RWPE2 (cell line): Measurements from ENCODE around the gene SHMT2.

Source experiments
- ATAC-seq: fragments of 200-7000 bp; cut with Tn5 transposase; 3 replicates; pipeline ENCODE4 v1.9.1; 2021; ENCODE audit warnings: low read depth
- DNase-seq: peaks from one replicate; pipeline ENCODE4 v3.0.0-alpha.2; 2020; ENCODE audit warnings: low spot score
- H3K27ac ChIP-seq: fragments of 450-650 bp; 2 replicates; pipeline ENCODE4 v1.5.1; 2017; ENCODE audit warnings: mild to moderate bottlenecking; ENCODE audit not compliant: poor library complexity, severe bottlenecking
- H3K27me3 ChIP-seq: fragments of 250-450 bp; sonication (Bioruptor Pico); 2 replicates; pipeline ENCODE4 v1.5.1; 2021; ENCODE audit warnings: mild to moderate bottlenecking, moderate library complexity; ENCODE audit not compliant: insufficient read depth, poor library complexity, severe bottlenecking
- H3K36me3 ChIP-seq: fragments of 250-450 bp; sonication (Bioruptor Pico); 2 replicates; pipeline ENCODE4 v1.5.1; 2020; ENCODE audit warnings: low read depth, mild to moderate bottlenecking, moderate library complexity
- H3K4me1 ChIP-seq: fragments of 250-450 bp; sonication (Bioruptor Pico); 2 replicates; pipeline ENCODE4 v1.5.1; 2021; ENCODE audit warnings: mild to moderate bottlenecking, moderate library complexity; ENCODE audit not compliant: insufficient read depth, poor library complexity, severe bottlenecking
- H3K4me3 ChIP-seq: fragments of 250-450 bp; sonication (Bioruptor Pico); 2 replicates; pipeline ENCODE4 v1.5.1; 2021; ENCODE audit warnings: mild to moderate bottlenecking, moderate library complexity; ENCODE audit not compliant: severe bottlenecking
- H3K9me3 ChIP-seq: fragments of 250-450 bp; sonication (Bioruptor Pico); 2 replicates; pipeline ENCODE4 v1.5.1; 2021; ENCODE audit warnings: mild to moderate bottlenecking, moderate library complexity; ENCODE audit not compliant: severe bottlenecking
- TF ChIP-seq, protein P1 (sequence below): fragments of 450-650 bp; IDR thresholded peaks from one replicate; pipeline ENCODE4 v1.5.1; 2017; ENCODE audit warnings: mild to moderate bottlenecking, moderate library complexity; ENCODE audit not compliant: poor library complexity, severe bottlenecking

The SHMT2 gene

DNA sequence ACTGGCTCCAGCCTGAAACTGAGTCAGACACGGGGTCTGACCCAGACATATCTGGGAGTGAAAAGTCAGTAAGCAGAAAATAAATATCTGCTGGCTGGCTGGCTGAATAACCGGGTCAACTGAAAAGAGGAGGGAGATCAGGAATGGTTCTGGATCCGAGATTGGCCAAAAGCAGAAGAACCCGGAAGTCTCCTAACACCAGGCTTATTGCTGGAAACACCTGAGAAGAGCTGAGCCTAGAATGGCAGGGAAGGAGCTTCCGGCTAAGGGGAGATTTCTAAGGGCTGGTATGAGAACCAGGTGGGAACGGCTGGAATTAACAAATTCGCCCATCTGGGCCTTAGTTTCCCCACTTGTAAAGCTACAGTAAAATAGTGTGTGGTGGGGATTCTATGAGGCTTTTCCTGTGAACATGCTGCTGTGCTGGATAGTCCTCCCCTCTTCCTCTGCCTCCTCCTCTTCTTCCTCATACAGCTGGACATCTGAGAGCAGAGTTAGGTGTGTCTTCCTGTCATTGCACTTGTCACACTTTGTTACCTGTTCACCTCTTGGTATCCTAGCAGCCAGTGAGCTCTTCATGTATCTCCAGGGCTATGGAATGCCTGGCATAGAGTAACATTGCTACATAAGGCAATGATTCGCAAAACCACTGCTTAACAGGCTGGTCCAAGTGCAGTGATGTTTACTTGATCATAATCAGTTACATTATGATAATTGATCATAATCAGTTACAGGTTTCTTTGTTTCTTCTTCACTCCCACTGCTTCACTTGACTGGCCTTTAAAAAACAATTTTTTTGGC, 2.0 kb upstream of the SHMT2 start:
- peaks cover 25% of the 10 kb centered on the region for H3K36me3 ChIP-seq
- H3K4me3 ChIP-seq: no peak overlapping the region
- ATAC-seq: peak; percentile 6; the same call in 1 of the 3 replicates
- H3K9me3 ChIP-seq: no peaks in the 10 kb centered on the region
- no peak for DNase-seq
- TF ChIP-seq, protein P1, sequence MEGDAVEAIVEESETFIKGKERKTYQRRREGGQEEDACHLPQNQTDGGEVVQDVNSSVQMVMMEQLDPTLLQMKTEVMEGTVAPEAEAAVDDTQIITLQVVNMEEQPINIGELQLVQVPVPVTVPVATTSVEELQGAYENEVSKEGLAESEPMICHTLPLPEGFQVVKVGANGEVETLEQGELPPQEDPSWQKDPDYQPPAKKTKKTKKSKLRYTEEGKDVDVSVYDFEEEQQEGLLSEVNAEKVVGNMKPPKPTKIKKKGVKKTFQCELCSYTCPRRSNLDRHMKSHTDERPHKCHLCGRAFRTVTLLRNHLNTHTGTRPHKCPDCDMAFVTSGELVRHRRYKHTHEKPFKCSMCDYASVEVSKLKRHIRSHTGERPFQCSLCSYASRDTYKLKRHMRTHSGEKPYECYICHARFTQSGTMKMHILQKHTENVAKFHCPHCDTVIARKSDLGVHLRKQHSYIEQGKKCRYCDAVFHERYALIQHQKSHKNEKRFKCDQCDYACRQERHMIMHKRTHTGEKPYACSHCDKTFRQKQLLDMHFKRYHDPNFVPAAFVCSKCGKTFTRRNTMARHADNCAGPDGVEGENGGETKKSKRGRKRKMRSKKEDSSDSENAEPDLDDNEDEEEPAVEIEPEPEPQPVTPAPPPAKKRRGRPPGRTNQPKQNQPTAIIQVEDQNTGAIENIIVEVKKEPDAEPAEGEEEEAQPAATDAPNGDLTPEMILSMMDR: no peak
- H3K4me1 ChIP-seq: no peaks in the 10 kb centered on the region
- no peak overlapping the region for H3K27ac ChIP-seq
- H3K27me3 ChIP-seq: no peaks in the 10 kb centered on the region

DNA sequence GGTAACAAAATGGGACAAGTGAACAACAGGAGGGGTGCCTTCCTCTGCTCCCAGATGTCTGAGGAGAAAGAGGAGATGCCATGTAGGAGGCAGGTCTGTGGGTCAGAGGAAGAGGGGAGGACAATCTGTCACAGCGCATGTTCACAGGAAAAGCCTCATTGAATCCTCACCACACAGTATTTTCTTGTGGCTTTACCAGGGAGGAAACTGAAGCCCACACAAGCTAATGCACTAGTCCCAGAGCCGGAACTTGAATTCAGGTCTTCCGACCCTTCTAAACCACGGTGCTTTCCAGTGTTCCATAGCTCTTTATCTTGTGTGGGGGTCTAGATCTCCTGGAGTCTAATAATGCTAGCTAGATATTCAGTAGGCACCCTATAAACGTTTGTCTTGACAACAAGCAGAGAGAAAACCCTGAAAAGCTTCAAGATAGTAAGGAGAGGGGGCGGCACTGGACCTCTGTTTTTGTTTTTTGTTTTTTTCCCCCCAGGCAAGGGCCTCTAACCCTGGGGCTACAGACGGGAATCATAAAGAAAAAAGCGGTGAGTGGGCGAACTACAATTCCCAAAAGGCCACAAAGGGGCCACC, 371 bp upstream of the SHMT2 start:
- Histone ChIP-seq H3K27me3 (no peaks in the 10 kb centered on the region), H3K4me3 (peak overlapping the region; percentile 78), H3K9me3 (no peaks in the 10 kb centered on the region), H3K27ac (peak overlapping the region; percentile 52), H3K4me1 (no peaks in the 10 kb centered on the region), H3K36me3 (peaks cover 41% of the 10 kb centered on the region)
- TF ChIP-seq, protein P1: no peak
- DNase-seq (no peak), ATAC-seq (no peak)

DNA sequence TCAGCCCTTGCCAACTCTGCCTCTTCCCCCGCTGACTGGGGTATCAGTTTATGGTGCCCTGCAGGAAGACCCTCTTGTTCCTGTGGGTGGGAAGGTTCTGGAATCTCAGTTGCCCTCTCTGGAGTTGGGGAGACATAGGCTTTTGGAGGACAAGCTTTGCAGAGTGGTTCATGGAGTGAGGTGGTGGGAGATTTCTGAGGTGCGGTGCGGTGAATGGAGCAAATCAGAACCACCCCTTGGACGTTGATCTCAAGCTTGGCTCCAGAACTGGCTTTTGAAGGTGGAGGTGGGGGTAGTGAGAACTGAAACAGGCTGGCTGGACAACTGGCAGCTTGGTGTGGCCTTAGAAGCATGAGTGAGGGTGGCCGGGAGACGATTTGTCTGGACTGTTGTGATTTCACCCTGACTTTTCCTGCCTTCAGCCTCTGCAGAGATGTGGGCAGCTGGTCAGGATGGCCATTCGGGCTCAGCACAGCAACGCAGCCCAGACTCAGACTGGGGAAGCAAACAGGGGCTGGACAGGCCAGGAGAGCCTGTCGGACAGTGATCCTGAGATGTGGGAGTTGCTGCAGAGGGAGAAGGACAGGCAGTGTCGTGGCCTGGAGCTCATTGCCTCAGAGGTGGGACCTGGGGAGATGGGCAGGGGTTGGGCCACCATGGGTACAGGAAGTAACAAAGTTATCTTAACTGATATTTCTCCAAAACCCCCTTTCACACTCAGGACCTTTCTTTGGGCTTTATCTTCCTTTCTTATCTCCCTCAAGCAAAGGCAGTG, 1.1 kb downstream of the SHMT2 start:
- Histone ChIP-seq H3K4me1 (no peaks in the 10 kb centered on the region), H3K27ac (peak overlapping the region; percentile 52), H3K4me3 (peak overlapping the region; percentile 78), H3K27me3 (no peaks in the 10 kb centered on the region), H3K36me3 (peaks cover 50% of the 10 kb centered on the region), H3K9me3 (no peaks in the 10 kb centered on the region)
- TF ChIP-seq, protein P1: no peak
- no peak for ATAC-seq
- DNase-seq: peak; percentile 42

DNA sequence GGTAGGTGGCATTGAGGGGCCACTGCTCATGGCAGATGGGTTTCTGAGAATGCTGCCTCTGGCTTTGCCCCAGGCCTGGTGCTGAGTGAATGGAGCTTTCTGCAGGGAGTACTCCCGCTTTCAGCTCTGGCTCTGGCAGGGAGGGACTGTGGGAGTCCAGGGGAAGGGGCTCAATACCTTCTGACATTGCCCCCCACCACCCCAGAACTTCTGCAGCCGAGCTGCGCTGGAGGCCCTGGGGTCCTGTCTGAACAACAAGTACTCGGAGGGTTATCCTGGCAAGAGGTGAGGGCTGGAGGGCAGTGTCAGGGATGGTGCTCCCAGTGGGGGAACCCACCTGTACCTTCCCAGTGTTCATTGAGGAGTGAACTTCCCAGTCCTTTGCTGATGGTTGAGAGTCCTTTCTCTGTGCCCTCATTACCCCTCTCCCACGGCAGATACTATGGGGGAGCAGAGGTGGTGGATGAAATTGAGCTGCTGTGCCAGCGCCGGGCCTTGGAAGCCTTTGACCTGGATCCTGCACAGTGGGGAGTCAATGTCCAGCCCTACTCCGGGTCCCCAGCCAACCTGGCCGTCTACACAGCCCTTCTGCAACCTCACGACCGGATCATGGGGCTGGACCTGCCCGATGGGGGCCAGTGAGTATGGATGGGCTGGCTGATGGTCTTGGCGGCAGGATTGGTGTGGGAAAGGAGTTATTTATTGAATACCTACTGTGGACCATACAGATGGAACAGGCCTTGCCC, 1.9 kb downstream of the SHMT2 start:
- ATAC-seq (no peak), DNase-seq (peak; percentile 34)
- Histone ChIP-seq H3K4me3 (peak overlapping the region; percentile 78), H3K4me1 (no peaks in the 10 kb centered on the region), H3K36me3 (peaks cover 50% of the 10 kb centered on the region), H3K9me3 (no peaks in the 10 kb centered on the region), H3K27me3 (no peaks in the 10 kb centered on the region), H3K27ac (peak overlapping the region; percentile 52)
- TF ChIP-seq, protein P1: no peak
